ENCODE results near the gene DNAH12.
"Not testable (repeated sequence)": the region's sequence is repeated elsewhere in the genome, so short reads cannot be mapped to it uniquely, and the experiment has no call there.

Gene DNAH12

DNA sequence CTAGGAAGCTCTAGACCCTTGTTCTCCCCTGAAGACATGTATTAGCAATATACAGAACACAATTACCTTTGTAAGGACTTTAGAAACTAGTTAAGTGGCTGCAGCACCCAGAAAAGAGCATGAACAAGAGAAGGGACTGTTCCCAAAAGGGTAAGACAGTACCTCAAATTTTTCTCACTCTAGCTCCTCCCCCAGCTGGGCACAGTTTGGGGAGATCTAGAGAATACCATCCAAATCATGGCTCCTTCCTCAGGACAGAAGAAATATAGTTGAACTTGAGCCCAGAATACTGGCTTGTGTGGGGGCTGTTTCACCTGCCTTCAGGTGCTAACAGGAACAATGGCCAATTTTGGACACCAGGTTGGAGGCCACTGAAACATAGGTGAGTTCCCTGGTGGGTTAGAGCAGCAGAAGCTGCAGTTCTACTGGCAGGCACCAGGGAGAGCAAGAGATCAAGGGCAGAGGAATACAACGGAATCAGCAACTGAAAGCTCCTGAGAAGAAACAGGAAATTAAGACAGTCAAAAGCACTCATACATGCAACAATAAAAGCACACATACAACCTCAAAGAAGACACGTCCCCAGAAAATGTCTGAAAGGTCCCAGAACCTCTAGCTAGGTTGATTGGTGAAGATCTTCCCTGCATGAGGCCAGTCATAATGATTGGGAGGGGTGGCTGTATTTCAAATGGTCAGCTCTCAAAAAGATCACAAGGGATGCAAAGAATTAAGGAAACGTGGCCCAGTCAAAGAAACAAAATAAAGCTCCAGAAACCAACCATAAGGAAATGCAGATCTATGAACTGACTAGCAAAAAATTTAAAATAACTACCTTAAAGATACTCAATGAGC, 146.7 kb downstream of the DNAH12 start:
- DNase-seq, result peak; percentile 39 to 70 (median 54)

- peak; percentile 18 to 53 (median 42) for DNase-seq
Observed at GRCh38 chr3:57393977-57394376, 150.2 kb downstream of the DNAH12 start.

DNA sequence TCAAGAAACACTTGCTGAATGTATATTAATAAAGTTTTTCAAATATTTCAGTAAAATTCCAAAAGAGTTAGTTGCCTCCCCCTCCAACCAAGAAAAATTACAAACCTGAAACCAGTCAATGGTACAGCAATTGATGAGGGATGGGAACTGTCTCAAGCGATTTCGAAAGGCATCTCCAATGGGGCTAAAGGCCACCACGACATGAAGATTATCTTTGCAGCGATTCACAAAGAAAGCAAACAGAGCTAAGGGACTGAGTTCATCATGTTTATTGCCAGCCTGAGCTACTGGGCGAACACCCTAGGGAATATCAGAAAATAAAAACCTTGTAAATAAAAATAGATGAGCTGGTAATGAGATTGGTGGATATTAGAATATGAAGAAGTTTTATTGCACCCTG, 152.4 kb downstream of the DNAH12 start:
- no peak for DNase-seq

DNA sequence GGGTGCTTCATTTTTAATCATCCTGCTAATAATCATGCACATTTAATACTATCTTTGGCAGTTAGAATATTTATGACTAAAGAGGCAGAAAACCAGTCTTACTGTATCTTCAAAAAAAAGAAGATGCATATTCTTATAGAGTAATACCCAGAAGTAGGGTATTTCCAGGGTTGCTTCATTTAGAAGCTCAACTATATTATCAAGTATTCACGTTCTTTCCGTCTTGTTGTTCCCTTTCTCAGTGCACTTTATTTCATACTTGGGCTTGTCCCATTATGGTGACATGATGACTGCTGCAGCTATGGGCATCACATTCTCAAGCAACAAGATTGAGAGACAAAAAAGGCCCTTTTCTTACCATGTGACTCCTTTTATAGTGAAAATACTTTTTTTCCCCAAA, 154.9 kb downstream of the DNAH12 start:
- DNase-seq, result no peak

DNA sequence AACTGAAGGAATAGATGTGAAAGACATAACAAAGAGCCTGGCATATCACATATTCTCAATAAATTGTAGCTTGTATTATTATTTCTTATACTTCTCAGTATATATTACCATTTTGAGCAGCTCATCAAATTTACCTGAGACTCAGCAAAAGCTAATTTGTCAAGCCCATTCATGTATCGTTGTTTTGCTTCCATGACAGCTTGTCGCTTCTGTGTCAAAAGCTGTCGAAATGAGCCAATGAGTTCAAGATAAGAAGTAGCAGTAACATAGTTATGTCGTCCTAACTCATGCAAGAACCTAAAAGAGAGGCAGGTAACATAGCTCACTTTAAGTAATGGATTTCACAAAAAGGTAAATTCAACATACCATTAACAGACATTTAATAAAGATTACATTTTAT, 157.8 kb downstream of the DNAH12 start:
- DNase-seq, result no peak

DNA sequence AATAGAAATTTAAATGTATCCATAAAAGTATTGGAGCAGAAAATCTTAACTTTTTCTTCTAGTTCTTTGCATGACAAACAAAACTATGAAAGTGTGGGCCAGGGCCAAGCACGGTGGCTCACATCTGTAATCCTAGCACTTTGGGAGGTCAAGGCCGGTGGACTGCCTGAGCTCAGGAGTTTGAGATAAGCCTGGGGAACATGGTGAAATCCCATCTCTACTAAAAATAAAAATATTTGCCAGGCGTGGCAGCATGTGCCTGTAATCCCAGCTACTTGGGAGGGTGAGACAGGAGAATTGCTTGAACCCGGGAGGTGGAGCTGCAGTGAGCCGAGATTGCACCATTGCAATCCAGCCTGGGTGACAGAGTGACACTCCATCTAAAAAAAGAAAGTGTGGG, 158.6 kb downstream of the DNAH12 start:
- DNase-seq, result no peak

- no peak for DNase-seq
Observed at GRCh38 chr3:57383838-57384237, 160.3 kb downstream of the DNAH12 start.

DNA sequence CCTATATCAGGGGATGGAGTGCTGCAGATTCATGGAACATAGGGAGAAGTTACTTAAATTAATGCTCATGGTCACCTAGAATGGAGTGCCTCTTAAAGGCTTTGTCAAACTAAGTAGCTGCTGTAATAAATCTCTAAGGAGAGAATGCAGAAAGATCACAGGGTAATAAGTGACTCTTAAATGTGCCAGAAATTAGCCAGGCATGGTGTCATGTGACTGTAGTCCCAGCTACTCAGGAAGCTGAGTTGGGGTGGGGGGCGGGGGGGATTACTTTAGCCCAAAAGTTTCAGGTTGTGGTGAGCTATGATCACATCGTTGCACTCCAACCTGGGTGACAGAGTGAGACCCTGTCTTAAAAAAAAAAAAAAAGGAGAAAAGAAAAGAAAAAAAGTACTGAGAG, 160.7 kb downstream of the DNAH12 start:
- no peak for DNase-seq

- DNase-seq, result peak; percentile 3 to 28 (median 24)
Observed at GRCh38 chr3:57382933-57383332, 161.2 kb downstream of the DNAH12 start.

GRCh38 chr3:57370341-57370740, 173.8 kb downstream of the DNAH12 start:
- no peak for DNase-seq

- not testable (repeated sequence) for DNase-seq
Observed at GRCh38 chr3:57365089-57365488, 179.1 kb downstream of the DNAH12 start.

- not testable (repeated sequence) for DNase-seq
Observed at GRCh38 chr3:57356275-57356674, 187.9 kb downstream of the DNAH12 start.

- DNase-seq, result peak in 3 of 4 experiments; percentile 12 to 41 (median 25)
Observed at GRCh38 chr3:57354768-57355167, 189.4 kb downstream of the DNAH12 start.

DNA sequence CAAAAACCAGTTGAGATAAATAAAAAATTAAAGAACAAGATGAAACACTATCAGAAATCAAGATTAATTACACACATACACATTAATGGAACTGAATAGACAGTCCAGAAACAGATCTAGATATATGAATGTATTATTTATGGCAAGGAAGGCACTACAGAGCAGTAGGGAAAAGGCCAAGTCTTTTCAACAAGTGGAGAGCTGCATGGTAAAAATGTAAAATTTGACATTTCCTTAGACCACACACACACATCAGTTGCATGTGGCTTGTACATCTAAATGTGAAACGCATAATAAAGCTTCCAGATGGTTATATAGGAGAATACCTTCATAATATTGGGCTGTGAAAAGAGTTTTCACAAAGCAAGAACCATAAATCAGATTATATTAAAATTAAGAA, 193.9 kb downstream of the DNAH12 start:
- no peak for DNase-seq

GRCh38 chr3:57339071-57339642, 205.0 kb downstream of the DNAH12 start:
- DNase-seq, result not testable (repeated sequence)

GRCh38 chr3:57338272-57339070, 205.7 kb downstream of the DNAH12 start:
- not testable (repeated sequence) for DNase-seq

- DNase-seq, result no peak
Observed at GRCh38 chr3:57335283-57335938, 208.7 kb downstream of the DNAH12 start.

- no peak for DNase-seq
Observed at GRCh38 chr3:57331078-57331610, 213.0 kb downstream of the DNAH12 start.

DNA sequence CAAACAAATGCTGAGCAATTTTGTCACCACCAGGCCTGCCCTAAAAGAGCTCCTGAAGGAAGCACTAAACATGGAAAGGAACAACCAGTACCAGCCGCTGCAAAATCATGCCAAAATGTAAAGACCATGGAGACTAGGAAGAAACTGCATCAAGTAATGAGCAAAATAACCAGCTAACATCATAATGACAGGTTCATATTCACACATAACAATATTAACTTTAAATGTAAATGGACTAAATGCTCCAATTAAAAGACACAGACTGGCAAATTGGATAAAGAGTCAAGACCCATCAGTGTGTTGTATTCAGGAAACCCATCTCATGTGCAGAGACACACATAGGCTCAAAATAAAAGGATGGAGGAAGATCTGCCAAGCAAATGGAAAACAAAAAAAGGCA, 217.6 kb downstream of the DNAH12 start:
- DNase-seq, result not testable (repeated sequence)

DNA sequence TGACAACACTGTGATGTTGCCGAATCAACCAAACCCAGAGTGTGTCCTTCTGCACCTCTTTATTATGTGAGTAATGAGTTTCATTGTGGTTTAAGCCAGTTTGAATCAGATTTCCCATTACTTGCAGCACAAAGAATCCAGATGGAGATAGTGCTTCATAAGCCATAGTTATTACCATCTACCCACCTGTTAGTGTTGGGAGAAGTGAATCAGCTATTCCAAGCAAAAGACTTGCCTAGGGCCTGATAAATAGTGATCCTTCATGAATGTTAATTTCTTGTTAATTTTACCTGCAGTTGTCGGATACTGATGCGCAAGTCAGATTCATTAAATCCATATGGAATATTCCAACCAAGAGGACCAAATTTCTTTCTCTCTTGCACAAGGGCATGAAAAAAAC, 229.9 kb downstream of the DNAH12 start:
- no peak for DNase-seq

DNA sequence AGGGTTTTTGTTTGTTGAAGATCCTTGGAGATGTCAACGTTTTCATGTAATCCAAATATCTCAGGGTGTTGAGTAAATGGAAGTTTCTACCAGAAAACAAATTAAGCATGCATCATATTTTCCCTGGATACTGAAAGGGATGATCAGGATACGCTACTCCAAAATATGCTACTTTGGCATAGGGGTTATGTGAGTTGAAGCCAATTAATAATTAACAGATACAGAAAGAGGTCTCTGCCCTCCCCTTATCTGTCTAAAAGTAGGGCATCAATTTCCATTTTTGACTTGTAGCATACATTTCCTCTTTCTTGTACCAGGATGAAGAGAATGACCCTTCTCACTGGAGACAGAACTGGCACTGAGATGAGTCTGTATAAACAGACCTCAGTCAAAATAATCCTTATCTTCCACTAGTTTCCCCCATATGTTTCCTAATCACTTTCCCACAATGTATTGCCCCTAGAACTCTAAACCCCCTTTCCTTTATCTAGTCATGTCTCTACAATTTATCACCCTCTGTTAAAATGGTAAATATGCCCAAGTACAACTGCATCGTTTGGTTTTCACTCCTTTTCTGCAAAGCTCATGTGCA, 234.3 kb downstream of the DNAH12 start:
- DNase-seq, result no peak

GRCh38 chr3:57303520-57303919, 240.6 kb downstream of the DNAH12 start:
- DNase-seq, result not testable (repeated sequence)
